Chondrocyte (in vitro differentiated cells): ENCODE results near the gene UACA. TPM values are rescaled to one million over a fixed set of nuclear protein-coding genes. Genes with fewer than 3 reads are reported as not detected.

Source experiments
- DNase-seq: peaks from one replicate; pipeline ENCODE4 v3.0.0; 2021; ENCODE audit warnings: mixed read lengths, low spot score
- H3K27ac Mint-ChIP-seq: one replicate; pipeline ENCODE4 v1.8.0; 2021; ENCODE audit warnings: mild to moderate bottlenecking, moderate library complexity, mixed read lengths; ENCODE audit not compliant: unreplicated experiment
- H3K27me3 Mint-ChIP-seq: 2 replicates; pipeline ENCODE4 v1.8.0; 2021; ENCODE audit warnings: low read depth, mixed read lengths
- H3K36me3 Mint-ChIP-seq: 2 replicates; pipeline ENCODE4 v1.8.0; 2021; ENCODE audit warnings: low read depth, mixed read lengths
- H3K4me1 Mint-ChIP-seq: 2 replicates; pipeline ENCODE4 v1.8.0; 2021; ENCODE audit warnings: low read depth, mild to moderate bottlenecking, mixed read lengths
- H3K4me3 Mint-ChIP-seq: one replicate; pipeline ENCODE4 v1.8.0; 2021; ENCODE audit warnings: mild to moderate bottlenecking, moderate library complexity, mixed read lengths; ENCODE audit not compliant: unreplicated experiment
- H3K9me3 Mint-ChIP-seq: 2 replicates; pipeline ENCODE4 v1.8.0; 2021; ENCODE audit warnings: low read depth, mixed read lengths
- CTCF ChIP-seq: fragments of 200-600 bp; sonication (generic); IDR thresholded peaks from 2 replicates; pipeline ENCODE4 v1.5.0; 2021; ENCODE audit warnings: antibody characterized with exemption, mild to moderate bottlenecking, moderate library complexity
- total RNA-seq: library from RNA; stranded (reverse); gene quantifications from 3 replicates; pipeline ENCODE4 v1.2.1, GENCODE V29; 2021

UACA gene
- total RNA-seq, 1 donor from 2014 or later = 249 TPM

DNA sequence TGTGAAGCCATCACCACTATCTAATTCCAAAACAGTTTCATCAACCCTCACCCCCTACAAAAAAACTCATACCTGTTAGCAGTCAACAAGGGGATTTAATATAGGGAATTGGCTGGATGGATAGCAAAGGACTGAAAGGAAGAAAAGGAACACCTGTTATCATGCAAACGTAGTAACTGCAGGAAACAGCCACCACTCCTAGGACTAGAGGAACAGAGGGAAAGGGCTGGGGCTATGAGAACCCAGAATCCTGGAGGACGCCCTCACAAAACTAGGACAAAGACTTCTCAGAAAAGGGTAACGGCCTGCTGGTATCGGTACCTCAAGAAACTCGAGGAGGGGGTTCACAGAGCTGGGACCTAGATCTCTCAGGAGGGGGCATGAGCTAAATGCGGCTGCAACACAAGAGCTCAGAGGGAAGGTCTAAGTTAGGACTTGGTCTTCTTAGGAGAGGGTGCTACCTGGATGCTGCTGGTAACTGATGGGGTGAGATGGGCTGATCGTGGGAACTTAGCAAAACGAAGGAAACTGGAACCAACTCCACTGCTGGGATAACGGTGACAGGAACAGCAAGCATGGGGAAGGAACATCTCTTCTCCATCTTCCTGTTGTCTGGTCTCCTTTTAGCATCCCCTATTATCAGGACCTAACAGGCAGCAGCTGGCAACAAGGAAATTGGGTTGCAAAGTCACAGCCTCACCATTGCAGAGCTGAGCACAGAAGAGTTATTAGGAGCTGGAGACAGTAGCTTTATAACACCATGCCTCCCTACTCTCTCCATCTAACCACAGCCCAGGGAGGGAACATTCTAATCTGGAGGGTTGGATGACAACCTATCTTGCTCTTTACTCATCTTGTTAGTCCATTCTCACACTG lies 147.7 kb downstream of the UACA start:
- Mint-ChIP-seq H3K27ac (no peak overlapping the region), H3K4me3 (no peak overlapping the region), H3K27me3 (no peaks in the 10 kb centered on the region), H3K36me3 (peaks cover 2% of the 10 kb centered on the region), H3K9me3 (peaks cover 2% of the 10 kb centered on the region), H3K4me1 (peaks cover 29% of the 10 kb centered on the region)
- no peak for TF ChIP-seq CTCF
- DNase-seq = no peak

DNA sequence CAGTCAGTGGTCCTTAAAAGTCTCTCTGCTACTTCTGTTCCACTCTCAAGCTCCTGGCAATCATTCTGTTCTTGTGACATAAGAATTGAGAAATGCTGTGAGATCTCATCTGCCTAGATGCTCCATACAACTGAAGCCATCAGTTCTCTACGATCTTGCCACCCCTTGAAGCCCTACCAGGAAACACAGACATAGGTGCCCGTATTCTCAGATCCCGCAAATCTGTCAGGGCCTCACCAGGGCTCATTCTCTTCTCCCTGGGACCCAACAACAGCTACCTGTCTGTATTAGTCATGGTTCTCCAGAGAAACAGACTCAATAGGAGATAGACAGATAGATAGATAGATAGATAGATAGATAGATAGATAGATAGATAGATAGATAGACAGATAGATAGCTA lies 149.1 kb downstream of the UACA start:
- H3K4me1 Mint-ChIP-seq = peaks cover 41% of the 10 kb centered on the region

DNA sequence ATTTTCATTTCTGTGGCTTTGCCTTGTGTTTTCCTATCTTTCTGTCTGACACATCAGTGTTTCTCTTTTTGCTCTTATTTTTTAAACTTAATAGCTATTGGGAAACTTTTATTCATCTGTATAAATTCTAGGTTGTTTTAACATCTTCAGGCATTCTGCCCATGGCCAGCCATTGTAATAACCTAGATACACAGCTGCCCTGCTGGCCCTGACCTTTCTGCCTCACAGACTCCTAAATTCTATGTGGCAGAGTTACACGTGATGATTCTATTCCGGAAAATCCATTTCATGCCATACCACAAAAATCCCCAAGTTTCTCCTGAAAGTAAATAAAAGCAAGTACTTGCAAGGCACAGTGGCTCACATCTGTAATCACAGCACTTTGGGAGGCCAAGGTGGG lies 150.1 kb downstream of the UACA start:
- no peaks in the 10 kb centered on the region for H3K9me3 Mint-ChIP-seq
- TF ChIP-seq CTCF = no peak
- H3K27ac Mint-ChIP-seq = peak overlapping the region; percentile 28
- H3K27me3 Mint-ChIP-seq = no peaks in the 10 kb centered on the region
- peaks cover 45% of the 10 kb centered on the region for H3K4me1 Mint-ChIP-seq
- H3K4me3 Mint-ChIP-seq = no peak overlapping the region
- no peaks in the 10 kb centered on the region for H3K36me3 Mint-ChIP-seq
- DNase-seq = no peak

More for the DNA sequence above, 149.1 kb downstream of the UACA start:
- no peak for DNase-seq
- Mint-ChIP-seq H3K36me3 (no peaks in the 10 kb centered on the region), H3K4me3 (no peak overlapping the region), H3K27ac (no peak overlapping the region), H3K9me3 (no peaks in the 10 kb centered on the region), H3K27me3 (no peaks in the 10 kb centered on the region)
- TF ChIP-seq CTCF = no peak

DNA sequence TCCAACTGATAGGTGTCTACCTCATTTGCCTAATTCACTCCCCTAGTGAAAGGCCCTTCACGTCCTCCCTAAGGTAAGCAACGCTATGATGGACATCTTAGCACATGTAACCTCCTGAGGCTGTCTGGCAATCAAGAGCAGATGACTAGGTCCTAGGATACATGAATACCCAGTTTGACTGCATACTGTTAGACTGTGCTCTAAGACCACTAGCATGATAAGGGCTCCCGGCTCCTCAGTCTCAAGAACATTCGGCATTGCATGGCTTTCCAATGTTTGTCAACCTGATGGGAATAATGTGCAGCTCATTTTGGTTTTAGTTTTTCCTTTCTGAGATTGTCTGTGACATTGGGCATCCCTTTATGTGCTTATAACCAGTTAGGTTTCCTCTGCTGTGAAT lies 152.1 kb downstream of the UACA start:
- DNase-seq = no peak
- peak overlapping the region; percentile 70 for H3K27ac Mint-ChIP-seq
- H3K4me1 Mint-ChIP-seq = peaks cover 49% of the 10 kb centered on the region
- no peak for TF ChIP-seq CTCF
- H3K4me3 Mint-ChIP-seq = no peak overlapping the region
- no peaks in the 10 kb centered on the region for H3K36me3 Mint-ChIP-seq
- no peaks in the 10 kb centered on the region for H3K9me3 Mint-ChIP-seq
- H3K27me3 Mint-ChIP-seq = no peaks in the 10 kb centered on the region

DNA sequence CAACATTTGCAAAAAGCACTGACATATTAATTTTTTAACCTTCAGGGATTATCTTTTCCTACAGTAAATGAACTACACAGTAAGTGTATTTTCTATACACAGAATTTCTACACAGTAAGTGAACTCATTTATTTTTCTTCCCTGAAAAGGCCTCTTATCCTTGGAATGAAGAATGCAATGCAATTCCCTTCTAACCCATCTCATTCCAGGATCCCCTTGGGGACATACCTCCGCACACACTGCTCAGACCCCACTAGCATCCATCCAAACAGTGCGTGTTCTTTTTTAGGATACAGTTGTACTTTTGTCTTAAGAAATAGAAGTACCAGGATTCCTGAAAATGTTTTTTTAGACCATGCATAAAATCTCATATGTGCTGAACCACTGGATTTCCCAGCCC lies 152.8 kb downstream of the UACA start:
- TF ChIP-seq CTCF = no peak
- Mint-ChIP-seq H3K36me3 (no peaks in the 10 kb centered on the region), H3K4me3 (no peak overlapping the region), H3K27ac (peak overlapping the region; percentile 74), H3K4me1 (peaks cover 57% of the 10 kb centered on the region), H3K9me3 (no peaks in the 10 kb centered on the region), H3K27me3 (no peaks in the 10 kb centered on the region)
- no peak for DNase-seq
